ENCODE results near the gene WNK3. TPM values are rescaled to one million over a fixed set of nuclear protein-coding genes. Genes with fewer than 3 reads are reported as not detected.
"Not testable (repeated sequence)": the region's sequence is repeated elsewhere in the genome, so short reads cannot be mapped to it uniquely, and the experiment has no call there.

Gene WNK3
- total RNA-seq, 1 donor from 2014 or later: 50.2 TPM

- H3K79me2 ChIP-seq (ENCODE audit: low read depth): peaks cover 96% of the 10 kb centered on the region
- TF ChIP-seq CTCF (IDR thresholded peaks at IDR 0.05): no peak
- TF ChIP-seq EZH2phosphoT487 (IDR thresholded peaks at IDR 0.05): no peak
- no peak for TF ChIP-seq EZH2 (IDR thresholded peaks at IDR 0.05)
- no peak overlapping the region for H3K9ac ChIP-seq
- H4K20me1 ChIP-seq (ENCODE audit: low read depth): peaks cover 21% of the 10 kb centered on the region
- H3K9me3 ChIP-seq (ENCODE audit: low read depth): peaks cover 4% of the 10 kb centered on the region
- DNase-seq (ENCODE audit: low spot score): no peak
- peaks cover 6% of the 10 kb centered on the region for H3F3A ChIP-seq (ENCODE audit: low read depth)
- Mint-ChIP-seq H3K27me3 (ENCODE audit: insufficient read depth, low read depth) (no peaks in the 10 kb centered on the region), H3K4me3 (no peak overlapping the region), H3K9me3 (peaks cover 27% of the 10 kb centered on the region), H3K27ac (no peak overlapping the region), H3K36me3 (peaks cover 8% of the 10 kb centered on the region), H3K4me1 (peaks cover 6% of the 10 kb centered on the region)
- no peaks in the 10 kb centered on the region for H3K4me1 ChIP-seq
- H3K27me3 ChIP-seq: no peaks in the 10 kb centered on the region
- no peak overlapping the region for H3K4me2 ChIP-seq
- H3K4me3 ChIP-seq: no peak overlapping the region
- H2AFZ ChIP-seq (replicated peaks): no peak overlapping the region
- no peaks in the 10 kb centered on the region for H3K36me3 ChIP-seq
- H3K27ac ChIP-seq: no peak overlapping the region
These were observed 5.2 kb downstream of the WNK3 start for GRCh38 chrX:54352677-54353076.

- peaks cover 86% of the 10 kb centered on the region for H3K79me2 ChIP-seq (ENCODE audit: low read depth)
- not testable (repeated sequence) for H3F3A ChIP-seq (ENCODE audit: low read depth); H3K27ac ChIP-seq; H2AFZ ChIP-seq (replicated peaks); H3K4me3 Mint-ChIP-seq; H3K4me1 Mint-ChIP-seq; H3K27ac Mint-ChIP-seq; H3K36me3 Mint-ChIP-seq; H3K27me3 Mint-ChIP-seq (ENCODE audit: insufficient read depth, low read depth); H3K4me3 ChIP-seq; H4K20me1 ChIP-seq (ENCODE audit: low read depth); DNase-seq (ENCODE audit: low spot score); H3K4me1 ChIP-seq; H3K9me3 Mint-ChIP-seq; H3K36me3 ChIP-seq; H3K9me3 ChIP-seq (ENCODE audit: low read depth); H3K9ac ChIP-seq; H3K27me3 ChIP-seq; H3K4me2 ChIP-seq
These were observed 20.5 kb downstream of the WNK3 start for GRCh38 chrX:54337383-54337782.

GRCh38 chrX:54325077-54325476, 32.8 kb downstream of the WNK3 start:
- no peaks in the 10 kb centered on the region for H3K36me3 Mint-ChIP-seq
- H3K27ac Mint-ChIP-seq: no peak overlapping the region
- TF ChIP-seq EZH2phosphoT487 (IDR thresholded peaks at IDR 0.05) (no peak), EZH2 (IDR thresholded peaks at IDR 0.05) (no peak), CTCF (IDR thresholded peaks at IDR 0.05) (no peak)

GRCh38 chrX:54320067-54320466, 37.8 kb downstream of the WNK3 start:
- Histone ChIP-seq H3K9ac (no peak overlapping the region), H3F3A (ENCODE audit: low read depth) (no peaks in the 10 kb centered on the region), H3K4me3 (no peak overlapping the region), H3K79me2 (ENCODE audit: low read depth) (peaks cover 17% of the 10 kb centered on the region), H3K4me2 (no peak overlapping the region), H3K36me3 (no peaks in the 10 kb centered on the region), H2AFZ (replicated peaks) (no peak overlapping the region), H3K4me1 (no peaks in the 10 kb centered on the region), H3K27ac (no peak overlapping the region), H3K9me3 (ENCODE audit: low read depth) (no peaks in the 10 kb centered on the region), H3K27me3 (no peaks in the 10 kb centered on the region), H4K20me1 (ENCODE audit: low read depth) (no peaks in the 10 kb centered on the region)
- H3K27me3 Mint-ChIP-seq (ENCODE audit: insufficient read depth, low read depth): no peaks in the 10 kb centered on the region
- H3K36me3 Mint-ChIP-seq: peaks cover 2% of the 10 kb centered on the region
- no peaks in the 10 kb centered on the region for H3K4me1 Mint-ChIP-seq
- TF ChIP-seq CTCF (IDR thresholded peaks at IDR 0.05) (no peak), EZH2 (IDR thresholded peaks at IDR 0.05) (no peak), EZH2phosphoT487 (IDR thresholded peaks at IDR 0.05) (no peak)
- H3K9me3 Mint-ChIP-seq: no peaks in the 10 kb centered on the region
- DNase-seq (ENCODE audit: low spot score): no peak
- no peak overlapping the region for H3K4me3 Mint-ChIP-seq
- no peak overlapping the region for H3K27ac Mint-ChIP-seq

More at GRCh38 chrX:54325077-54325476, 32.8 kb downstream of the WNK3 start:
- Histone ChIP-seq H3K27me3 (no peaks in the 10 kb centered on the region), H3K9ac (no peak overlapping the region), H3K27ac (no peak overlapping the region), H3F3A (ENCODE audit: low read depth) (no peaks in the 10 kb centered on the region), H3K79me2 (ENCODE audit: low read depth) (peaks cover 10% of the 10 kb centered on the region), H4K20me1 (ENCODE audit: low read depth) (no peaks in the 10 kb centered on the region), H3K4me2 (no peak overlapping the region), H3K36me3 (no peaks in the 10 kb centered on the region), H2AFZ (replicated peaks) (no peak overlapping the region), H3K9me3 (ENCODE audit: low read depth) (no peaks in the 10 kb centered on the region), H3K4me1 (no peaks in the 10 kb centered on the region), H3K4me3 (no peak overlapping the region)
- no peaks in the 10 kb centered on the region for H3K4me1 Mint-ChIP-seq
- DNase-seq (ENCODE audit: low spot score): no peak
- no peaks in the 10 kb centered on the region for H3K27me3 Mint-ChIP-seq (ENCODE audit: insufficient read depth, low read depth)
- H3K4me3 Mint-ChIP-seq: no peak overlapping the region
- H3K9me3 Mint-ChIP-seq: no peaks in the 10 kb centered on the region
